Neural crest cell (in vitro differentiated cells): ENCODE measurements around the gene PLVAP. TPM values are rescaled to one million over a fixed set of nuclear protein-coding genes. Genes with fewer than 3 reads are reported as not detected.

Experiments used
- DNase-seq: peaks from one replicate; pipeline ENCODE4 v3.0.0; 2021; ENCODE audit warnings: low read depth, mixed read lengths, low spot score
- H3K27ac Mint-ChIP-seq: one replicate; pipeline ENCODE4 v1.8.0; 2021; ENCODE audit warnings: mild to moderate bottlenecking, mixed read lengths; ENCODE audit not compliant: unreplicated experiment
- H3K27me3 Mint-ChIP-seq: 2 replicates; pipeline ENCODE4 v1.8.0; 2021; ENCODE audit warnings: low read depth, mild to moderate bottlenecking, mixed read lengths
- H3K36me3 Mint-ChIP-seq: 2 replicates; pipeline ENCODE4 v1.8.0; 2021; ENCODE audit warnings: low read depth, mild to moderate bottlenecking, mixed read lengths
- H3K4me1 Mint-ChIP-seq: 2 replicates; pipeline ENCODE4 v1.8.0; 2021; ENCODE audit warnings: mixed read lengths
- H3K4me3 Mint-ChIP-seq: one replicate; pipeline ENCODE4 v1.8.0; 2021; ENCODE audit warnings: mild to moderate bottlenecking, mixed read lengths
- H3K9me3 Mint-ChIP-seq: 2 replicates; pipeline ENCODE4 v1.8.0; 2021; ENCODE audit warnings: mixed read lengths
- CTCF ChIP-seq: fragments of 200-600 bp; sonication (generic); conservative IDR thresholded peaks from 2 replicates; pipeline ENCODE4 v1.5.0; 2021; ENCODE audit warnings: antibody characterized with exemption, mild to moderate bottlenecking
- total RNA-seq: library from RNA; stranded (reverse); gene quantifications from 2 replicates; pipeline ENCODE4 v1.2.1, GENCODE V29; 2021

Gene PLVAP
- total RNA-seq, 1 donor from 2014 or later: 1.8 TPM

- peaks cover 6% of the 10 kb centered on the region for H3K4me1 Mint-ChIP-seq
- H3K36me3 Mint-ChIP-seq: peaks cover 2% of the 10 kb centered on the region
- H3K27me3 Mint-ChIP-seq: peaks cover 8% of the 10 kb centered on the region
- no peak overlapping the region for H3K27ac Mint-ChIP-seq
- no peak for TF ChIP-seq CTCF
- H3K4me3 Mint-ChIP-seq: no peak overlapping the region
- no peak for DNase-seq
- no peaks in the 10 kb centered on the region for H3K9me3 Mint-ChIP-seq
These were observed 52.6 kb downstream of the PLVAP start for GRCh38 chr19:17324357-17325114.

GRCh38 chr19:17323964-17324332 lies 53.2 kb downstream of the PLVAP start:
- H3K27ac Mint-ChIP-seq: no peak overlapping the region
- peaks cover 2% of the 10 kb centered on the region for H3K36me3 Mint-ChIP-seq
- no peaks in the 10 kb centered on the region for H3K9me3 Mint-ChIP-seq
- TF ChIP-seq CTCF: no peak
- H3K4me3 Mint-ChIP-seq: no peak overlapping the region
- H3K4me1 Mint-ChIP-seq: peaks cover 6% of the 10 kb centered on the region
- H3K27me3 Mint-ChIP-seq: peaks cover 5% of the 10 kb centered on the region
- DNase-seq: no peak

GRCh38 chr19:17323300-17323963 lies 53.7 kb downstream of the PLVAP start:
- Mint-ChIP-seq H3K27ac (no peak overlapping the region), H3K9me3 (no peaks in the 10 kb centered on the region), H3K4me1 (peaks cover 6% of the 10 kb centered on the region), H3K4me3 (peak overlapping the region; percentile 66), H3K36me3 (peaks cover 2% of the 10 kb centered on the region), H3K27me3 (peaks cover 5% of the 10 kb centered on the region)
- DNase-seq: no peak
- TF ChIP-seq CTCF: no peak

- Mint-ChIP-seq H3K36me3 (peaks cover 2% of the 10 kb centered on the region), H3K27me3 (peaks cover 4% of the 10 kb centered on the region), H3K9me3 (no peaks in the 10 kb centered on the region), H3K27ac (peak overlapping the region; percentile 75), H3K4me1 (peaks cover 4% of the 10 kb centered on the region), H3K4me3 (peak overlapping the region; percentile 66)
- TF ChIP-seq CTCF: no peak
- no peak for DNase-seq
These were observed 54.3 kb downstream of the PLVAP start for GRCh38 chr19:17322854-17323253.

- no peaks in the 10 kb centered on the region for H3K4me1 Mint-ChIP-seq
- H3K27ac Mint-ChIP-seq: no peak overlapping the region
- peak overlapping the region; percentile 66 for H3K4me3 Mint-ChIP-seq
- H3K36me3 Mint-ChIP-seq: no peaks in the 10 kb centered on the region
- TF ChIP-seq CTCF: no peak
- no peak for DNase-seq
- H3K27me3 Mint-ChIP-seq: no peaks in the 10 kb centered on the region
- no peaks in the 10 kb centered on the region for H3K9me3 Mint-ChIP-seq
These were observed 55.3 kb downstream of the PLVAP start for GRCh38 chr19:17321655-17322489.
